GM21390 (cell line): ENCODE data around the gene MEF2C.
"Not testable (repeated sequence)": the region's sequence is repeated elsewhere in the genome, so short reads cannot be mapped to it uniquely, and the experiment has no call there.

ENCODE experiments used
- ATAC-seq: cut with Tn5 transposase; IDR thresholded peaks from one replicate; pipeline ENCODE4 v1.9.1; 2021; ENCODE audit not compliant: unreplicated experiment

Gene MEF2C

GRCh38 chr5:88863523-88863922 lies 19.5 kb downstream of the MEF2C start:
- ATAC-seq, result no peak

GRCh38 chr5:88862547-88863175 lies 20.3 kb downstream of the MEF2C start:
- no peak for ATAC-seq

GRCh38 chr5:88861231-88861630 lies 21.8 kb downstream of the MEF2C start:
- ATAC-seq, result no peak

DNA sequence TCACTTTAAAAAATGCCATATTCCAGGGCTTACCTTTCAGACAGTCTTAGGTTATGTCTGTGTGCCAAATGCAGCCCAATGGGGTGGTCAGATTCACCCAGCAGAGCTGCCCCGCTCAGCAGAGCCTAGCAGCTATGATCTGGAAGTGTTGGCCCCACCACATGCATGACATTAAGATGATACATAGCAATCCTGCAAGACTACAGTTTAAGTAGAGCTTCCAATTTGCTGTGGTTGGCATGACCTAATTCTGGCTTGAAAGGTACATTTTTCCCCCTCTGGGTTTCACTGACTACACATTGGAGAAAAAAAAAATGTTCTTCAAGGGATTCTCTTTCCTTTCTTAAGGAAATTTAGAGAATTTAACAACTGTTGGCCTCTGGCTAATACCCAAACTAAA lies 22.5 kb downstream of the MEF2C start:
- no peak for ATAC-seq

DNA sequence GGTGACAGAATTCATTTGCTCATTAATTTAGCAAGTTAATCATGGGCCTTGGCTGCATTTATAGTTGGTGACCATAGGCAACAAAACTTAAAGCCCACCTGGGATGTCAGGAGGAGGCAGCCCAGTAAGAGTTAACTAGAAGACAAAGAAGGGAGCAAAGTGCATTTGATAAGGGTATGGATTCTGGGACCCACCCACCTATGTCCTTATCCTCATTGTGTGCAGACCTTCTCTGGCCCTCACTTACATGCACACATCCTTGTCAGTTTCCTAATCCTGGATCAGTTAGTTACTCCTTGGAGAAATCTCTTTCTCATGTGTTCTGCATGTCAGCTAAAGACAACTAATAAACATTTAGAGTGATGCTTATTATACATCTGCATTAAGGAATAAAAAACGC lies 24.6 kb downstream of the MEF2C start:
- ATAC-seq, result no peak

GRCh38 chr5:88856381-88856780 lies 26.6 kb downstream of the MEF2C start:
- not testable (repeated sequence) for ATAC-seq

- ATAC-seq, result peak; percentile 52
Measured at GRCh38 chr5:88854769-88855168, 28.2 kb downstream of the MEF2C start.

- ATAC-seq, result no peak
Measured at GRCh38 chr5:88847420-88847819, 35.6 kb downstream of the MEF2C start.

DNA sequence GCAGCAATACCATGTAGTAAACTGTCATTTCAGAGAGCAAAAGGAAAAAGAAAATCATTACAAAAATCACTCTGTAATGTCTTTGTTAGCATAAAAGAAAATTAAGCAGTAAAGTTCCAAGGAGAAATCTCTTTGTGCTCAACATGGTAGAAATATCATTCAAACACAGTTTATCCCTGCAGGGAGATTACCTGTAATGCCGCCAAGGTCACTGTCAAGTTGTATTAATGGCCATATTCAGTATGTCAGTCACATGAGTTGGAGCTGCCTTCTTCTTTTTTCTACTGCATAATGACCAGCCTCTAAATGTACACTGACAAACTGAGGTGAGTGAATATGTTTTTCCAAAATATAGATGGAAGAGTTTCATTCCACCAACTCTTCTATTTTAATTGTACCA lies 36.5 kb downstream of the MEF2C start:
- no peak for ATAC-seq

DNA sequence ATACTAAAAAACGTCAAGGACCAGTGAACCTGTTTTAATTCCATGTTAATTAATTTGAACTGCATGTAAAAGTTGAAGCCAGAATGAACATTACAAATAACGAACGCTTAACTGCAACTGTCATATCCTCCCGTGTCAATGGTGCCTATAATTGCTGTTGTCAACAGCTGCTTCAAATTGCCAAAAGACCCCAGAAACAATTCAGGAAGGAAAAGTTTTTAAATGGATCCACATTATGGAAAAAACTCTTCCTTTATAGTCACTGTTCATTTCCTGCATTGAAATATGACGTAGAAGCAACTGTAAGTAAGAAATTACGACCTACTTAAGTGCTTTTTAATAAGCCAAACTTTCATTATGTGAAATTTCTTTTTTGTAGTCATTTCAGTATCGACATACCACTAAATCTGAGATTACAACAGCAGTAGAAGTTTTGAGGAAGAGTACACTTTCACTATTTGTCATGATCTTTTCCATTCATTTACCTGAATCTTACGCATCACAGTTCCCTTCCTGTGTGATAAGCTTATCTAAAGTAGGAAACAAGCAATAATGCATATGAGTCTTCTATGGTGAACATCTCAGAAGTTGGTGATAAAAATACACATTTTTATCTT lies 37.8 kb downstream of the MEF2C start:
- ATAC-seq, result peak; percentile 81

DNA sequence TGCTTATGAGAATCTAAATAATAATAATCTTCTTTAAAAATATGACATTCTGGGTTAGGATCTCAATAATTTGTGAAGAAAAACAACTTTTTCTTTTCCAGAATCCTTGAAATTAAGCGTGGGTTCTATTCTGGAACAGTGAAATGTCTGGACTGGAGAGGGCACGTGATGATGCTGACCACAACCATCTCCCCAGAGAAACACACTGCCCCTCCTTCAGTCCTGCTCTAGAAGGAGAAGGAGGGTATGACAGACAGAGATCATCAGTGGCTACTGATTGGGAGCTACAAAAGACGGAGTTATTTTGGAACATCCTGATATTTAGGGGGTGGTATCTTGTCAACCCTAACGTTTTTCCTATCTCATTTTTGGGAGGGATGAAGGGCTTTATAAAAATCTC lies 40.2 kb downstream of the MEF2C start:
- no peak for ATAC-seq

- no peak for ATAC-seq
Measured at GRCh38 chr5:88841212-88841611, 41.8 kb downstream of the MEF2C start.

DNA sequence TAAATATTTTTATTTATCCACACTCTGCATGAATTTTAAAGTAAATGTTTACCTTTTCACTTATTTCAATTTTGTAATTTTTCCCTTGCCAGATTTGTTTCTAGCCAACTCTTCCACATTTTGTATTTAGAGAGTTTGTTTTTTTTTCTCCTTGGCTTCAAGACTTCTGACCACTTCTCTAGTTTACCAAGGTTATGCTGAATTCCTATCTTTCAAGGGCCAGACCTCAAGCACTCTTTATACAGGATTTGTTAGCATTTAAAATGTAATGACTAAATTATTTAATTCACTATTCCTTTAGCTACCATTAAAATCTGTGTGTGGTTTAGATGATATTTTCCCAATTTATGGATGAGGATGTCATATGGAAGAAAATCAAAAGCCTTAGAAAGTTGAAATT lies 42.5 kb downstream of the MEF2C start:
- no peak for ATAC-seq

DNA sequence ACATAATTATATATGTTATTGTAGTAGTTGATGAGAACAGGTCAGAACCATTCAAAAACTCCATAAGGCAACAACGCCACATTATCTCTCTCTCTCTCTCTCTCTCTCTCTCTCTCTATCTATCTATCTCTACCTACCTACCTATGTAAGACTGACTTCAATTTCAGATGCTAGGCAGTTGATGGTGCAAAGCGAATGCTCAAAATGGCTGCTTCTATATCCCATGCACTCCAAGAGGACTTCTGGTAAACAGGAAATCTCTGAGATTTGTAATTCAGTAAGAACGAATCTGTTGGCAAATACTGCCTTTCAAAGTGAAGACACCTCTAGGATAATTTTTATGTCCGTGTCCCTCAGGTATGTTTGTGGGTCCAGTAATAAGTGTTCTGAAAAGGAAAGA lies 43.7 kb downstream of the MEF2C start:
- ATAC-seq, result no peak

GRCh38 chr5:88838500-88838899 lies 44.5 kb downstream of the MEF2C start:
- no peak for ATAC-seq

- no peak for ATAC-seq
Measured at GRCh38 chr5:88837817-88838216, 45.2 kb downstream of the MEF2C start.

DNA sequence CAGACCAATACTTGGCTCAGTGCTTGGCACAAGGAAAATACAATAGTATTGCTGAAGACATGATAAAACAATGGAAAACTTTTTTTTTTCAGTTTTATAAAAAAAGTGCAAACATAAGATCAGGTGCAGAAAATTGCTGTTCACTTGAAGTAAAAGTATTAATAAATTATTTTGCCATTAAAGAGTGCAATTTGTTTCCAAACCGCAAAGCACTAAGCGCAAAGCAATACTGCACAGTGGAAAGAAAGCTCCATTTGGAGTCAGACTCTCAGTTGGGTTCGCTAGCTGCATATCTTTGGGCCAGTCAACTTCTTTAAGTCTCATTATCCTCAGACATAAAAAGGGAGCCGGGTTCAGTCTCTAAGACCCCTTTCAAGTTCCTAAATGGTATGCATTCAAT lies 45.8 kb downstream of the MEF2C start:
- ATAC-seq, result no peak

- ATAC-seq, result no peak
Measured at GRCh38 chr5:88836195-88836838, 46.7 kb downstream of the MEF2C start.

DNA sequence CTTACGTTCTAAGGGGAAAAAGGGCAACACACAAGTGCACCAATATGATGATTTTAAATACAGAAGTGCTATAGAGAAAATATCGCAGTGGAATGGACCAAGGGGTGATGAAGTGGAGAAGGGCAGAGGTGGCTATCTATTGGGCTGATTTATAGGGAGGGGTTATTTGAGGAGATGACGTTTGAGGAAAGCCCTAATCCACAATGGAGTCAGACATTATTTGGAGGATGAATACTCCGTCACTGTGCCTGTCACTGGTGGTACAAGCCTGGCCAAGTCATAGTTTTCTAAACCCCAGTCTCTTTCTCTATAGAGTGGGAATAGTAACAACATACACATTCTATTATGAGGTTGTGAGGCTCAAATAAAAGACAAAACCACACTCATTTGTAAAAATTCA lies 48.5 kb downstream of the MEF2C start:
- ATAC-seq, result no peak

DNA sequence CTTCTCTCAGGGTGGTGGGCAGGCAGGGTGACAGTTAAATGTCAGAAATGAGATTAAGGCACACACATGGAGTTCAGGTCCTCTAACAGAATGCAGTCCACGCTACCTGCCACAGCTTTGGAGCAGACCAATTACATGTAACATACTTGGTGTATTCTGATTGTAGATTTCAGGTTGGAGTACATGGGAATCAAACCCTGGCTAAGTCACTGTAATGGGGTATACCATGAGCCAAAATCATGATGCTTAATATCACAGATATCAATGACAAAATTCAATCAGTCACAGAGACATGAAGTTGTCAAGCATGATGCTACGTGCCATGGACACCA lies 48.9 kb downstream of the MEF2C start:
- ATAC-seq, result no peak

GRCh38 chr5:88833371-88834130 lies 49.4 kb downstream of the MEF2C start:
- ATAC-seq, result peak; percentile 40

- no peak for ATAC-seq
Measured at GRCh38 chr5:88831816-88832215, 51.2 kb downstream of the MEF2C start.
